Activated naive CD8-positive, alpha-beta T cell treated with anti-CD3 and anti-CD28 coated beads, Interleukin-2, amount 50 U/mL, for 16 hours (primary cell): Measurements from ENCODE around the gene COX6A1.
"Not testable (repeated sequence)": the region's sequence is repeated elsewhere in the genome, so short reads cannot be mapped to it uniquely, and the experiment has no call there.

ENCODE experiments used
- DNase-seq: peaks from one replicate; pipeline ENCODE4 v3.0.0-alpha.2; 2020; ENCODE audit warnings: low read depth, low spot score

Gene COX6A1

GRCh38 chr12:120467439-120467838 is 29.5 kb downstream of the COX6A1 start:
- no peak for DNase-seq

GRCh38 chr12:120468325-120468820 is 30.5 kb downstream of the COX6A1 start:
- no peak for DNase-seq

- peak; percentile 15 for DNase-seq
These were observed 31.0 kb downstream of the COX6A1 start for GRCh38 chr12:120468821-120469449.

GRCh38 chr12:120469450-120470149 is 31.7 kb downstream of the COX6A1 start, which contains the start of gene SRSF9:
TSS of gene SRSF9 (minus strand) at chr12:120469748. CDS start at chr12:120469609, 139 bp downstream.
- DNase-seq, result peak; percentile 92

GRCh38 chr12:120470150-120470784 is 32.4 kb downstream of the COX6A1 start:
- DNase-seq, result no peak

- no peak for DNase-seq
These were observed 34.6 kb downstream of the COX6A1 start for GRCh38 chr12:120472521-120472920.

GRCh38 chr12:120473807-120474615 is 36.1 kb downstream of the COX6A1 start:
- no peak for DNase-seq

GRCh38 chr12:120474616-120474960 is 36.7 kb downstream of the COX6A1 start:
- no peak for DNase-seq

GRCh38 chr12:120475643-120476042 is 37.7 kb downstream of the COX6A1 start:
- no peak for DNase-seq

- no peak for DNase-seq
These were observed 41.5 kb downstream of the COX6A1 start for GRCh38 chr12:120479458-120479857.

- no peak for DNase-seq
These were observed 42.3 kb downstream of the COX6A1 start for GRCh38 chr12:120480211-120480610.

- no peak for DNase-seq
These were observed 43.3 kb downstream of the COX6A1 start for GRCh38 chr12:120481022-120481767.

GRCh38 chr12:120483621-120484020 is 45.7 kb downstream of the COX6A1 start:
- DNase-seq, result no peak

GRCh38 chr12:120485961-120486881 is 48.3 kb downstream of the COX6A1 start:
- no peak for DNase-seq

- not testable (repeated sequence) for DNase-seq
These were observed 49.6 kb downstream of the COX6A1 start for GRCh38 chr12:120487552-120487951.

GRCh38 chr12:120488057-120488640 is 50.2 kb downstream of the COX6A1 start:
- no peak for DNase-seq

GRCh38 chr12:120489018-120489417 is 51.1 kb downstream of the COX6A1 start:
- no peak for DNase-seq

- no peak for DNase-seq
These were observed 52.4 kb downstream of the COX6A1 start for GRCh38 chr12:120490325-120490724.
